GDM1 (cell line): Measurements from ENCODE around the gene PRDM16.

Source experiments
- DNase-seq: peaks from one replicate; lab custom pipeline; 2025; lab: John Stamatoyannopoulos, UW

The PRDM16 gene

DNA sequence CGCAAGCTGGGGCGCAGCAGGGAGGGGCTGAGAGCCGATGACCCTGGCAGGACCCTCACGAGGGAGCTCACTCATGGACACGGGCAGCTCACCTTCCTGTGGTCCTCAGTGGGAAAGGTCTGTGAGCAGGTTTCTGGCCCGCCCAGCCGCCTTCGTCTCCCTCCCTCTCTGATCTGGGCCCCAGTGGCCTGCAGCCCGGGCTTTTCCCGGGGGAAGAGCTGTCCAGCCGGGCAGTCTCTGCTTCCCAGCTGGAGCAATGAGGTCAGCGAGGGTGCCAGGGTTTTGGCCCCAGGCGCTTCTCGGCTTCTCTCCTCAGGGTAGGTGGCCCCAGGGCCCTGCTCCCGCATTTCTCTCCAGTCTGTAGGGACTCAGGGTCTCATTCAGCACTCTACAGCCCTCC lies 363.3 kb downstream of the PRDM16 start:
- DNase-seq: no peak

- DNase-seq: no peak
Observed at GRCh38 chr1:3433076-3433475, 364.1 kb downstream of the PRDM16 start.

- DNase-seq: no peak
Observed at GRCh38 chr1:3433596-3434320, 364.8 kb downstream of the PRDM16 start.

GRCh38 chr1:3434406-3435110 lies 365.6 kb downstream of the PRDM16 start:
- DNase-seq: no peak

- no peak for DNase-seq
Observed at GRCh38 chr1:3435666-3436065, 366.7 kb downstream of the PRDM16 start.

DNA sequence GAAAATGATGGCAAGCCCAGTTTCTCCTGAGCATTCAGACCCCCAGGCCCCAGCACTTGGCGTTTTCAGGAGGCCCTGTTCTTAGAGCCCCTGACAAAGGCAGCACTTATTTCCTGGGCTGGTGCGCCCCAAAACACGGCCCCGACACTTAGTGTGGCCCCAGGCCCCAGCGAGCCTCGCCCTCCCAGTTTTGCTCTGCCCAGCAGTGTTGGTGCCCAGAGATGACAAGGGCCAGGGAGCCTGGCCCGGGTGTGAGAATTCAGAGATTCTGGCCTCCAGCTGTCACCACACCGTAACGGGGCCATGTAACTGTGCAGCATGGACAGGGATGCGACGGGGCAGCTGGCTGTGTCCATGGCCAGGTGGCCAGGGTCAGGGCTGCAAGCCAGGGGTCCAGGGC lies 367.4 kb downstream of the PRDM16 start:
- no peak for DNase-seq

DNA sequence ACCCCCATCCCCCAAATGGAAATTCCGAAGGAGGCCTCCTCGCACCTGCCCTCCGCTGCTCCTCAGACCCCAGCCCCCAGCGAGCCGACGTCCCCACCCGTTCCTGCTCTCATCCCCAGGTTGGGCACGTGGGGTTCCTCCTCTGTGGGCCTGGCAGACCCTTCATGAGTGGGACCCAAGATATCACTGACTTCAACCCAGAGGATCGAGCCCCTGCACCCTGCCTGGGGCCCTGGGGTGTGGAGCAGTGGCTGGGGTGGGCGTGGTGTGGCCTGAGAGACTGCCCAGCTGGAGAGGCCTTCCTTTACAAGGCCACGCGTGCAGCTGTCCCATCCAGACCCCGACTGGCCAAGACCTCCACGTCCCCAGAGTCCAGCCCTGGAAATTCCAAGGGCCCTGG lies 367.9 kb downstream of the PRDM16 start:
- DNase-seq: no peak

DNA sequence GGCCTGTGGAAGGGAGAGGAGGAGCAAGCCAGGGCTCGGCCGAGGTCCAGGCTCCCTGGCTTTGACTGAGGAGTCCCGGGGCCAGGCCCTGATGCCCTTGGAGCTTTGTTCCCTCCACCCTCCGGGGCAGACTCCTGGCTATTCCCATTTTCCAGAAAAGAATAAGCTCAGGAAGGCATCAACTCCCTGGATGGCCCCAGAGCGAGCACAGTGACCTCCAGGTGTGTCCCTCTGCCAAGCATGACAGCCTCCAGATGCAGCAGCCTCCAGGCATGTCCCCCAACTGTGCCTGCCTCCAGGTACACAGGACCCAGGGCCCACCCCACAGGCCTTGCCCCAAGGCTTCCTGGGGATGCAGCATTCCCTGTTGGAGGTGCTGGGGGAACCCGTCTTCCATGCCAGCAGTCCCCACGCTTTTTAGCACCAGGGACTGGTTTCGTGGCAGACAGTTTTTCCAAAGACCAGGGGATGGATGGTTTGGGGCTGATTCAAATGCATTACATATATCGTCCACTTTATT lies 369.7 kb downstream of the PRDM16 start:
- DNase-seq: no peak

DNA sequence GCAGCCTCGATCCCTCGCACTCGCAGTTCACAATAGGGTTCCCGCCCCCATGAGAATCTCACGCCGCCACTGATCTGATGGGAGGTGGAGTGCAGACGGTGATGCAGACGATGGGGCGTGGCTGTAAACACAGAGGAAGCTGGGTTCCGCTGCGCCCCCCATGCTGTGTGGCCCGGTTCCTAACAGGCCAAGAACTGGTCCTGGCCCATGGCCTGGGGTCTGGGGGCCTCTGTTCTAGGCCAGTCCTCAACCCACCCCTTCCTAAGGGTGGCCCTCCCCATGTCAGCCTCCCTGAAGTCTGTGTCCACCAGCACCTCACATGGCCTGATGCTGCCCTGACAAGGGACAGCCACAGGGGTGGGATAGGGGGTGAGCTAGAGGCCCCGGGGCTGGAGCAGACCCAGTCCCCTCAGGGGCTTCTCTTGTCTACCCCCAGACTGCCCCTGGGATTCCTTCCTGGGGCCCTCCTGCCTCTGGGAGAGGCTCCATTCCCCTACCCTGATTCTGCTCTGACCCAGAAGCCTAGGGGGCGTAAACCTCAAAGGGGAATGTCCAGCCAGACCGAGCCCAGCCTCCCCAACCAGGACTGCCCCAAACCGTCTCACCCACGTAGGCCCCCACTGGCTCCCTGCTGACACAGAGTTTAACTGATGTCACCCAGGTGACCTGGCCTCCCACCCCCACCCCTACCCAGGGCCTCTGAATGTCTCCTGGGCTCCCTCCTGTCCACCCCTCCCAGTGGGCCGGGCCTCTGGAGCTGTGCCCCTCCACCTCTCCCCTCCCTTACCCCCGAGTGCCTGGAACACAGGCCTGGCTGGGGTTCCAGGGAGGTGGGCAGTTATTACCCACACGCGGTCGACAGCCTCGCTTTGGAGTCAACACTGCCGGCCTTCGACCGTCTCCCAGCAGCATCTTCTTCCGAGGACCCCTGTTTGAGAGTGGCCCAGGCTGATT lies 370.6 kb downstream of the PRDM16 start:
- DNase-seq: no peak

DNA sequence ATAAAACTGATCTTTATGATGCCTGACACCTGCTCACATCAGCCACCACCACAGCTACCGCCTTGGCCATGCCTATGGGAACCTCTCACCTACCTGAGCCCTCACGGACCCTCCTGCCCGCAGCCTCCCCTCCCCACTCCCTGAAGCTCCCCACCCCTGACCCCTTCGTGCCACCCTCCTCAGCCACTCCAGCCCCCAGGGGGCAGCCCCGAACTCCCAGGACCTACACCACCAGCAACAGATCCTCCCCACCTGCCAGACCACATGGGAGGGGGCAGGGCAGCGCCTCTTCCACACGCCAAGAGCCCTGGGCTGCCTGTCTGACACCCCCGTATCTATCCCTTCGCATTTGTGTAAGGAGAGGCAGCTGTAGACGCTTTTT lies 371.3 kb downstream of the PRDM16 start:
- no peak for DNase-seq

GRCh38 chr1:3440711-3441409 lies 371.9 kb downstream of the PRDM16 start:
- DNase-seq: no peak

DNA sequence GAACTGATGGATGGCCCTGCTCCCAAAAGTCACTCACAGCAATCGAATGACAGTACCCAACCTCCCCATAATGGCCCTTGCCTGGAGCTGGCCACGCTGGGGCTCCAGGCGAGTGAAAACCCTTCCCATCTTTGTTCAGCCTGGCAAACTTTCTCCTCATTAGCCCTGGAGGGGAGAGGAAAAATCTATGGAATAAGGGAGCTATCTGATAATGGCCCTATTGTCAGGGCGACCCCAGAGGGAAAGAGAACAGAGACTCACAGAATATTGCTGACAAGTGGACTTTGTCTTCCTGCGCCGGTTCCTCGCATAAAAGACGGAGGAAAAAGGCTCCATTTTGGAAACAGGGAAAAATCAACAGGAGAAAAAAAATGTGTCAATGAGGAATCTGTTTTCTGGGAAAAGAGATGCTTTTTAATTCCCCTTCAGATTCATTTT lies 372.4 kb downstream of the PRDM16 start:
- DNase-seq: no peak

- no peak for DNase-seq
Observed at GRCh38 chr1:3441880-3442279, 372.9 kb downstream of the PRDM16 start.

- no peak for DNase-seq
Observed at GRCh38 chr1:3442331-3442730, 373.3 kb downstream of the PRDM16 start.

DNA sequence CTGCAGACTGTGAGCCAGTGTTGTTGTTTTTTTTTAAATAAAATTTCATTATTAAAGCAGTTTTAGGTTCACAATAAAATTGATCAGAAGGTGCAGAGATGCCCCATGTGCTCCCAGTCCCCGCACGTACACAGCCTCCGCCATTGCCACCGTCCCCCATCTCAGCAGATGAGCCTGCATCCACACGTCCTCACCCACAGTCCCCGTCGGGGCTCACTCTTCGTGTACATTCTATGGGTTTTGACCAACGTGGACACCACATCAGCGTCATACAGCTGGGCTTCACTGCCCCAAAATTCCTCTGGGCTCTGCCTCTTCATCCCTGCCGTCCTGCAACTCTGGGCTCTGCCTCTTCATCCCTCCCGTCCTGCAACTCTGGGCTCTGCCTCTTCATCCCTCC lies 373.9 kb downstream of the PRDM16 start:
- DNase-seq: no peak

DNA sequence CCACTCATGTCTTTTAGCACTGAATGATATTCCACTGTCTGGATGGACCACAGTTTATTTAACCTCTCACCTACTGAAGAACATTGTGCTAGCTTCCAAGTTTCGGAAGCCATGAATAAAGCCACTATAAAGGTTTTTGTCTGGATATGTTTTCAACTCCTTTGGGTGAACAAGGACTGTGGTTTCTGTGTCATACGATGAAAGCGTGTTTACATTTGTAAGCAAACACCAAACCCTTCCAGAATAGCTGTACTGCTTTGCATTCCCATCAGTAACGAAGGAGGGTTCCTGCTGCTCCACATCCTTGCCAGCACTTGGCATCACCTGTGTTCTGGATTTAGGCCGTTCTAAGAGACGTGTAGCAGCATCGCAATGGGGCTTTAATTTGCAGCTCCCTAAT lies 374.8 kb downstream of the PRDM16 start:
- no peak for DNase-seq

DNA sequence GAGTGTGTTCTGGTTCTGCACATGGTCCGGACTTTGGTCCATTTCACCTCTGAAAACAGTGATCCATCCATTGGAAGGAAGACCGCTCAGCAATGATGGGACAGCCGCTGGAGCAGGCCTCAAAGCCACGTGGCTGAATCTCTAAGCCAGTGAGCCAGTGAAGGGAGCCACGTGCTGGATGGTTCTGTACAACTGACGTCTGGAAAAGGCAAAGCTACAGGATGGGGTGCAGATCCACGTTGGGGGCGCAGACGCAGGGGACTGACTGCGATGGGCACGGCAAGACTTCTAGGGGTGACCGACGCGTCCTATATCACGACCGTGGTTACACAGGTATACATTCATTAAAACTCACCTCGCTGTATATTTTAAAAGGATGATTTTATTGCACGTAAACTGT lies 375.3 kb downstream of the PRDM16 start:
- no peak for DNase-seq

DNA sequence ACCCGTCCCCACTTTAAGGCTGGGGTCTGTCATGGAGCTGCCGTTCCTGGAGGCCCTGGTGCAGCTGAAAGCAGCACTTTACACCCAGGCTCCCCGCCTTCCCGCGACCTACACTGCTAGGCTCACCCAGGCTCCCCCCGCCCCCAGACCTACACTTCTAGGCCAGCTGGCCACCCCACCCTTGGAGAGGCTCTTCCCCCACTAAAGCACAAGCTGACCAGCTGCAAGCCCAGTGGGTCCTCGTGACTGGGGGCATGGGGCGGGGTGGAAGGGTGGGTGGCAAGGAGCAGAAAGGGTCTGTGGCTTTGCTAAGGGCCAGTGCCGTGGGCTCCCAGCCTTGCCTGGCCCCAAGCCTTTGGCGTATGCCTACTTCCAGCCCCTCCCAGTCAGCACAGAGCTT lies 375.7 kb downstream of the PRDM16 start:
- DNase-seq: no peak

DNA sequence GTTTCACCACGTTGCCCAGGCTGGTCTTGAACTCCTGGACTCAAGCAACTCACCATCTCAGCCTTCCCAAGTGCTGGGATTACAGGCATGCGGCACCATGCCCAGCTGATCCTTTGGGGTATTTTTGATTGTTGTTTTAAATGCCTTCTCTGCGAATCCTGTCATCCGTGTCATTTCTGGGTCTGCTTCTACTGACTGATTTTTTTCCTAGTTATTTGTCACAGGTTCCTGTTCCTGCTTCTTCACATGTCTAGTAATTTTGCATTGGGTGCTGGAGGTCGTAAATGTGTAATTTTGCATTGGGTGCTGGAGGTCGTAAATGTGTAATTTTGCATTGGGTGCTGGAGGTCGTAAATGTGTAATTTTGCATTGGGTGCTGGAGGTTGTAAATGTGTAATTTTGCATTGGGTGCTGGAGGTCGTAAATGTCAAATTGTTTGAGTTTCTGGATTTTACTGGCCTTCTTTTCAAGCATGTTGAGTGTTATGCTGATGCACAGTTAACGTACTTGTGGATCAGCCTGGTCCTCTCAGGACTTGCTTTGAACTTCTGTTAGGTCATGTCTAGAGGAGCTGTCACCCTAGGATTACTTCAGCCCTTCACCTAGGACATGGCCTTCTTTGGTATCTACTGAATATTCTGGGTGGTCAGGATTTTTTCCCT lies 381.3 kb downstream of the PRDM16 start:
- no peak for DNase-seq

- DNase-seq: no peak
Observed at GRCh38 chr1:3450983-3451382, 382.0 kb downstream of the PRDM16 start.
